Lower leg skin (tissue), 3 donors: Measurements from ENCODE around the gene SRI.

Source experiments
- CTCF ChIP-seq, 3 donors: fragments of 450-650 bp; IDR thresholded peaks; one replicate each; pipeline ENCODE4 v1.5.1; 2016; ENCODE audit warnings: antibody characterized with exemption in 3 of 3, mild to moderate bottlenecking in 3 of 3, moderate library complexity in 2 of 3
- POLR2A ChIP-seq, 2 donors: fragments of 450-650 bp; IDR thresholded peaks; one replicate each; pipeline ENCODE4 v1.6.1; 2016 to 2017; ENCODE audit warnings: antibody characterized with exemption in 2 of 2, mild to moderate bottlenecking in 1 of 2, moderate library complexity in 1 of 2

GRCh38 chr7:88226886-88227516 is 7.2 kb upstream of the SRI start:
- no peak for TF ChIP-seq POLR2A (IDR thresholded peaks at IDR 0.05)
- no peak for TF ChIP-seq CTCF (IDR thresholded peaks at IDR 0.05)
